GM12891 (cell line): Measurements from ENCODE around the gene COL20A1.

ENCODE experiments used
- POLR2A ChIP-seq: IDR thresholded peaks from 2 replicates; pipeline ENCODE4 v1.6.1; 2011; ENCODE audit warnings: low read depth, low read length, control low read depth
- POLR2AphosphoS5 ChIP-seq: IDR thresholded peaks from 2 replicates; pipeline ENCODE4 v1.6.1; 2011; ENCODE audit warnings: low read depth, low read length, control low read depth
- POU2F2 ChIP-seq: IDR thresholded peaks from 2 replicates; pipeline ENCODE4 v1.6.1; 2011; ENCODE audit warnings: low read depth, mild to moderate bottlenecking, control low read depth, low read length, moderate library complexity
- TAF1 ChIP-seq: IDR thresholded peaks from 2 replicates; pipeline ENCODE4 v1.6.1; 2011; ENCODE audit warnings: low read depth, low read length, control low read depth

- TF ChIP-seq POLR2AphosphoS5: no peak
- no peak for TF ChIP-seq POLR2A
- TF ChIP-seq TAF1: no peak
- no peak for TF ChIP-seq POU2F2
These were observed 43.3 kb downstream of the COL20A1 start for GRCh38 chr20:63336232-63336752.
